ENCODE results near the gene NAPSA.
"Not testable (repeated sequence)": the region's sequence is repeated elsewhere in the genome, so short reads cannot be mapped to it uniquely, and the experiment has no call there.

Gene NAPSA

GRCh38 chr19:50393589-50393988 lies 28.1 kb upstream of the NAPSA start:
- H3K4me3 ChIP-seq (ENCODE audit: low read length), result no peak overlapping the region
- no peak for TF ChIP-seq ZNF274 (IDR thresholded peaks at IDR 0.05; ENCODE audit: low read depth, low read length)

- H3K4me3 ChIP-seq (ENCODE audit: low read length), result no peak overlapping the region
- TF ChIP-seq ZNF274 (IDR thresholded peaks at IDR 0.05; ENCODE audit: low read depth, low read length), result no peak
Measured at GRCh38 chr19:50392759-50393158, 27.3 kb upstream of the NAPSA start.

- not testable (repeated sequence) for H3K4me3 ChIP-seq (ENCODE audit: low read length)
Measured at GRCh38 chr19:50390952-50391351, 25.5 kb upstream of the NAPSA start.

GRCh38 chr19:50390295-50390694 lies 24.9 kb upstream of the NAPSA start:
- not testable (repeated sequence) for H3K4me3 ChIP-seq (ENCODE audit: low read length)

GRCh38 chr19:50387868-50388245 lies 22.4 kb upstream of the NAPSA start:
- TF ChIP-seq ZNF274 (IDR thresholded peaks at IDR 0.05; ENCODE audit: low read depth, low read length), result no peak
- H3K4me3 ChIP-seq (ENCODE audit: low read length), result no peak overlapping the region

GRCh38 chr19:50387176-50387867 lies 21.9 kb upstream of the NAPSA start:
- no peak overlapping the region for H3K4me3 ChIP-seq (ENCODE audit: low read length)
- TF ChIP-seq ZNF274 (IDR thresholded peaks at IDR 0.05; ENCODE audit: low read depth, low read length), result no peak

- no peak for TF ChIP-seq ZNF274 (IDR thresholded peaks at IDR 0.05; ENCODE audit: low read depth, low read length)
- H3K4me3 ChIP-seq (ENCODE audit: low read length), result peak overlapping the region; percentile 87
Measured at GRCh38 chr19:50384685-50385535, 19.5 kb upstream of the NAPSA start.

- peak within 1 kb of the TSS; percentile 87 for H3K4me3 ChIP-seq (ENCODE audit: low read length)
- TF ChIP-seq ZNF274 (IDR thresholded peaks at IDR 0.05; ENCODE audit: low read depth, low read length), result no peak
Measured at GRCh38 chr19:50383852-50384684, 18.6 kb upstream of the NAPSA start, which contains the start of gene POLD1. POLD1 (plus strand) TSS chr19:50384347; CDS start chr19:50398852, 14,505 bp downstream.

GRCh38 chr19:50383001-50383851 lies 17.8 kb upstream of the NAPSA start:
- TF ChIP-seq ZNF274 (IDR thresholded peaks at IDR 0.05; ENCODE audit: low read depth, low read length), result no peak
- peak overlapping the region; percentile 49; the same call in 1 of the 2 replicates for H3K4me3 ChIP-seq (ENCODE audit: low read length)

GRCh38 chr19:50381881-50382729 lies 16.7 kb upstream of the NAPSA start:
- no peak overlapping the region for H3K4me3 ChIP-seq (ENCODE audit: low read length)
- no peak for TF ChIP-seq ZNF274 (IDR thresholded peaks at IDR 0.05; ENCODE audit: low read depth, low read length)

- no peak overlapping the region for H3K4me3 ChIP-seq (ENCODE audit: low read length)
- no peak for TF ChIP-seq ZNF274 (IDR thresholded peaks at IDR 0.05; ENCODE audit: low read depth, low read length)
Measured at GRCh38 chr19:50380751-50381151, 15.3 kb upstream of the NAPSA start.

GRCh38 chr19:50380137-50380536 lies 14.7 kb upstream of the NAPSA start:
- no peak overlapping the region for H3K4me3 ChIP-seq (ENCODE audit: low read length)
- TF ChIP-seq ZNF274 (IDR thresholded peaks at IDR 0.05; ENCODE audit: low read depth, low read length), result no peak

- no peak overlapping the region for H3K4me3 ChIP-seq (ENCODE audit: low read length)
- TF ChIP-seq ZNF274 (IDR thresholded peaks at IDR 0.05; ENCODE audit: low read depth, low read length), result no peak
Measured at GRCh38 chr19:50379602-50380001, 14.2 kb upstream of the NAPSA start.
